GM10266 (cell line): Measurements from ENCODE around the gene C3.

Experiments
- DNase-seq: peaks from one replicate; pipeline ENCODE4 v3.0.0; 2012; ENCODE audit errors: extremely low spot score
- CTCF ChIP-seq: IDR thresholded peaks from 2 replicates; pipeline ENCODE4 v1.5.1; 2012; ENCODE audit warnings: mild to moderate bottlenecking, low read depth; ENCODE audit not compliant: control insufficient read depth, insufficient read depth; ENCODE audit errors: missing control alignments

The C3 gene

GRCh38 chr19:6697291-6697690 lies 23.2 kb downstream of the C3 start:
- no peak for DNase-seq
- TF ChIP-seq CTCF = no peak

GRCh38 chr19:6696239-6696820 lies 24.1 kb downstream of the C3 start:
- DNase-seq = no peak
- TF ChIP-seq CTCF = no peak

- DNase-seq = no peak
- TF ChIP-seq CTCF = no peak
These were observed 26.2 kb downstream of the C3 start for GRCh38 chr19:6694147-6694815.

- TF ChIP-seq CTCF = no peak
- no peak for DNase-seq
These were observed 26.8 kb downstream of the C3 start for GRCh38 chr19:6693681-6694080.

GRCh38 chr19:6693056-6693471 lies 27.4 kb downstream of the C3 start:
- DNase-seq = no peak
- no peak for TF ChIP-seq CTCF

- DNase-seq = no peak
- TF ChIP-seq CTCF = no peak
These were observed 28.4 kb downstream of the C3 start for GRCh38 chr19:6692027-6692426.

GRCh38 chr19:6691342-6691741 lies 29.1 kb downstream of the C3 start:
- no peak for TF ChIP-seq CTCF
- DNase-seq = no peak
